ENCODE results near the gene CLMP. TPM values are rescaled to one million over a fixed set of nuclear protein-coding genes. Genes with fewer than 3 reads are reported as not detected.

The CLMP gene
- total RNA-seq, 1 experiment from 2014 or later, result 5.4 TPM

GRCh38 chr11:123045101-123045500 lies 149.9 kb downstream of the CLMP start:
- Histone ChIP-seq H3K36me3 (ENCODE audit: low read depth) (no peaks in the 10 kb centered on the region), H3K4me2 (no peak overlapping the region), H3K9me2 (ENCODE audit: insufficient read depth) (no peaks in the 10 kb centered on the region), H3K4me3 (no peak overlapping the region), H3F3A (ENCODE audit: insufficient read depth, low read depth) (no peaks in the 10 kb centered on the region), H3K27me3 (ENCODE audit: insufficient read depth, low read depth) (no peaks in the 10 kb centered on the region), H3K79me2 (ENCODE audit: low read depth) (no peaks in the 10 kb centered on the region), H3K27ac (no peak overlapping the region), H3K9me3 (ENCODE audit: insufficient read depth, low read depth) (no peaks in the 10 kb centered on the region), H4K20me1 (ENCODE audit: insufficient read depth) (no peaks in the 10 kb centered on the region), H3K4me1 (replicated peaks; ENCODE audit: insufficient read depth) (no peaks in the 10 kb centered on the region), H2AFZ (no peak overlapping the region)
- no TSS peak for BruUV-seq (replicated peaks)
- intact Hi-C loops (cut with micrococcal nuclease; ENCODE audit: unreplicated experiment), result no loop called here
- CTCF ChIA-PET, result no interaction called here
- no peak for TF ChIP-seq CTCF (conservative IDR thresholded peaks at IDR 0.05)
- no peak for TF ChIP-seq EZH2 (IDR thresholded peaks at IDR 0.05; ENCODE audit: low read depth)
- POLR2A ChIA-PET (ENCODE audit: unreplicated experiment), result no interaction called here
- DNase-seq, result no peak

DNA sequence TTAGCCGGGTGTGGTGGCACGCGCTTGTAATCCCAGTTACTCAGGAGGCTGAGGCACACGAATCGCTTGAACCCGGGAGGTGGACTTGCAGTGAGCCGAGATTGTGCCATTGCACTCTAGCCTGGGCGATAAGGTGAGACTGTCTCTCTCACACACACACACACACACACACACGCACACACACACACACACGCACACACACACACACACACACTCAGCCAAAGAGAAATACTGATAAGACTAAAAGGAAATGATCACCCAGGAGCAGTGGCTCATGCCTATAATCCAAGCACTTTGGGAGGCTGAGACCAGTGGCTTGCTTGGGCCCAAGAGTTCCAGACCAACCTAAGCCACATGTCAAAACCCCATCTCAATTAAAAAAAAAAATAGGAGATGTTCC lies 153.9 kb downstream of the CLMP start:
- no peak overlapping the region for H3K27ac ChIP-seq
- H2AFZ ChIP-seq, result no peak overlapping the region
- TF ChIP-seq EZH2 (IDR thresholded peaks at IDR 0.05; ENCODE audit: low read depth), result no peak
- no peak for TF ChIP-seq CTCF (conservative IDR thresholded peaks at IDR 0.05)
- no peak for DNase-seq
- H3K4me3 ChIP-seq, result no peak overlapping the region
- intact Hi-C loops (cut with micrococcal nuclease; ENCODE audit: unreplicated experiment), result no loop called here
- H3K36me3 ChIP-seq (ENCODE audit: low read depth), result no peaks in the 10 kb centered on the region
- no peaks in the 10 kb centered on the region for H3K79me2 ChIP-seq (ENCODE audit: low read depth)
- no TSS peak for BruUV-seq (replicated peaks)
- H3K4me1 ChIP-seq (replicated peaks; ENCODE audit: insufficient read depth), result no peaks in the 10 kb centered on the region
- no peaks in the 10 kb centered on the region for H3K9me2 ChIP-seq (ENCODE audit: insufficient read depth)
- H3K27me3 ChIP-seq (ENCODE audit: insufficient read depth, low read depth), result no peaks in the 10 kb centered on the region
- no peaks in the 10 kb centered on the region for H4K20me1 ChIP-seq (ENCODE audit: insufficient read depth)
- ChIA-PET CTCF (no interaction called here), POLR2A (ENCODE audit: unreplicated experiment) (no interaction called here)
- H3F3A ChIP-seq (ENCODE audit: insufficient read depth, low read depth), result no peaks in the 10 kb centered on the region
- no peaks in the 10 kb centered on the region for H3K9me3 ChIP-seq (ENCODE audit: insufficient read depth, low read depth)
- no peak overlapping the region for H3K4me2 ChIP-seq

GRCh38 chr11:123040111-123040432 lies 155.0 kb downstream of the CLMP start:
- POLR2A ChIA-PET (ENCODE audit: unreplicated experiment), result no interaction called here
- Histone ChIP-seq H3K9me2 (ENCODE audit: insufficient read depth) (no peaks in the 10 kb centered on the region), H3K4me3 (no peak overlapping the region), H3F3A (ENCODE audit: insufficient read depth, low read depth) (no peaks in the 10 kb centered on the region), H4K20me1 (ENCODE audit: insufficient read depth) (no peaks in the 10 kb centered on the region), H3K79me2 (ENCODE audit: low read depth) (no peaks in the 10 kb centered on the region), H3K27me3 (ENCODE audit: insufficient read depth, low read depth) (no peaks in the 10 kb centered on the region), H2AFZ (no peak overlapping the region), H3K4me1 (replicated peaks; ENCODE audit: insufficient read depth) (no peaks in the 10 kb centered on the region), H3K27ac (no peak overlapping the region), H3K4me2 (no peak overlapping the region), H3K36me3 (ENCODE audit: low read depth) (no peaks in the 10 kb centered on the region), H3K9me3 (ENCODE audit: insufficient read depth, low read depth) (no peaks in the 10 kb centered on the region)
- intact Hi-C loops (cut with micrococcal nuclease; ENCODE audit: unreplicated experiment), result no loop called here
- DNase-seq, result no peak
- BruUV-seq (replicated peaks), result no TSS peak
- TF ChIP-seq EZH2 (IDR thresholded peaks at IDR 0.05; ENCODE audit: low read depth) (no peak), CTCF (conservative IDR thresholded peaks at IDR 0.05) (no peak)
- CTCF ChIA-PET, result no interaction called here
